ENCODE data around the gene PDPN.
"Not testable (repeated sequence)": the region's sequence is repeated elsewhere in the genome, so short reads cannot be mapped to it uniquely, and the experiment has no call there.

The PDPN gene

GRCh38 chr1:13549021-13549420 is 34.6 kb upstream of the PDPN start:
- TF ChIP-seq, protein P1, sequence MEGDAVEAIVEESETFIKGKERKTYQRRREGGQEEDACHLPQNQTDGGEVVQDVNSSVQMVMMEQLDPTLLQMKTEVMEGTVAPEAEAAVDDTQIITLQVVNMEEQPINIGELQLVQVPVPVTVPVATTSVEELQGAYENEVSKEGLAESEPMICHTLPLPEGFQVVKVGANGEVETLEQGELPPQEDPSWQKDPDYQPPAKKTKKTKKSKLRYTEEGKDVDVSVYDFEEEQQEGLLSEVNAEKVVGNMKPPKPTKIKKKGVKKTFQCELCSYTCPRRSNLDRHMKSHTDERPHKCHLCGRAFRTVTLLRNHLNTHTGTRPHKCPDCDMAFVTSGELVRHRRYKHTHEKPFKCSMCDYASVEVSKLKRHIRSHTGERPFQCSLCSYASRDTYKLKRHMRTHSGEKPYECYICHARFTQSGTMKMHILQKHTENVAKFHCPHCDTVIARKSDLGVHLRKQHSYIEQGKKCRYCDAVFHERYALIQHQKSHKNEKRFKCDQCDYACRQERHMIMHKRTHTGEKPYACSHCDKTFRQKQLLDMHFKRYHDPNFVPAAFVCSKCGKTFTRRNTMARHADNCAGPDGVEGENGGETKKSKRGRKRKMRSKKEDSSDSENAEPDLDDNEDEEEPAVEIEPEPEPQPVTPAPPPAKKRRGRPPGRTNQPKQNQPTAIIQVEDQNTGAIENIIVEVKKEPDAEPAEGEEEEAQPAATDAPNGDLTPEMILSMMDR (IDR thresholded peaks at IDR 0.05; ENCODE audit: insufficient read depth, low read length, poor library complexity, severe bottlenecking) = no peak
- Histone ChIP-seq H3K27me3 (replicated peaks; ENCODE audit: control insufficient read depth, insufficient read depth, low read length) (no peaks in the 10 kb centered on the region; the same call in 1 of the 2 replicates), H3K4me3 (replicated peaks; ENCODE audit: low read depth, low read length) (no peak overlapping the region), H3K36me3 (ENCODE audit: control insufficient read depth, insufficient read depth, low read length) (no peaks in the 10 kb centered on the region)
- no peak for DNase-seq (ENCODE audit: extremely low read depth, insufficient read length)

DNA sequence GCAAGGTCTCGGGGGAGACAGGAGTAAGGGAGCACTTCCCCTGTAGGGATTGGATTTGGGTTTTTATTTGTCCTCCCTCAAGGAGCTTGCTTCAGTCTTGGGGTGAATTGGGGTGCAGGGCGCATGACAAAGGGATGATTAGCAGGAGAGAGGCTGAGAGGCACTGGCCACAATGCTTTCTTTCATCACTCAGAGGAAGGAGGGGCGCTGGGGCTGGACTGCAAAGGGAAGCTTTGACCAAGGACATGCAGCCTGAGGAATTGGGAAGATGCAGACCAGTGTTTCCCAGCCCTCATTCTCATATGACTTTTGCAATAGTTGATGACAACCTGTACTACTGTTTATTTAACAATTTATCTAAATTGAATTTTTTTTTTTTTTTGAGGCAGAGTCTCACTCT is 34.1 kb upstream of the PDPN start:
- TF ChIP-seq, protein P1 (IDR thresholded peaks at IDR 0.05; ENCODE audit: insufficient read depth, low read length, poor library complexity, severe bottlenecking) = no peak
- H3K27me3 ChIP-seq (replicated peaks; ENCODE audit: control insufficient read depth, insufficient read depth, low read length) = no peaks in the 10 kb centered on the region; the same call in 1 of the 2 replicates
- H3K4me3 ChIP-seq (replicated peaks; ENCODE audit: low read depth, low read length) = no peak overlapping the region
- no peaks in the 10 kb centered on the region for H3K36me3 ChIP-seq (ENCODE audit: control insufficient read depth, insufficient read depth, low read length)
- DNase-seq (ENCODE audit: extremely low read depth, insufficient read length) = no peak

DNA sequence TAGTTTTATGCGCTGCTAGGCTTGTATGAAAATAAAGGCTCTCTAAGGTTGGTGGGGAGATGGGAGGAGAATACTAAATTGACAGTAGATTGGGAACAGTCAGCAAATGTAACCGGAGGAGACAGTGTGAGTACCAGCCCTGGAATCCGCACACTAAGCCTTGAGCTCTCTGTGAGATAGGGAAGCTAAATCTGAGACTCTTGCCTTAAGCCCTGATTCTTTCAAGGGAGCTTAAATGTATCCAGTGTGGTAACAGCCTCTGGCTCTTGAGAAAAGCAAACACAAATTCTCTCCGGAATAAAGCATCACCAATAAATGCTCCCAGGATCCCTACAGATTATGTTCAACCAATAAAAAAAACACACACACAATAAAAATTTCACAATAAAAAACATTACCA is 33.0 kb upstream of the PDPN start:
- no peaks in the 10 kb centered on the region for H3K36me3 ChIP-seq (ENCODE audit: control insufficient read depth, insufficient read depth, low read length)

GRCh38 chr1:13554798-13555197 is 28.8 kb upstream of the PDPN start:
- no peak overlapping the region for H3K4me3 ChIP-seq (replicated peaks; ENCODE audit: low read depth, low read length)
- DNase-seq (ENCODE audit: extremely low read depth, insufficient read length) = no peak

More for the DNA sequence above, 33.0 kb upstream of the PDPN start:
- DNase-seq (ENCODE audit: extremely low read depth, insufficient read length) = no peak
- Histone ChIP-seq H3K27me3 (replicated peaks; ENCODE audit: control insufficient read depth, insufficient read depth, low read length) (no peaks in the 10 kb centered on the region; the same call in 1 of the 2 replicates), H3K4me3 (replicated peaks; ENCODE audit: low read depth, low read length) (no peak overlapping the region)
- TF ChIP-seq, protein P1 (IDR thresholded peaks at IDR 0.05; ENCODE audit: insufficient read depth, low read length, poor library complexity, severe bottlenecking) = no peak

DNA sequence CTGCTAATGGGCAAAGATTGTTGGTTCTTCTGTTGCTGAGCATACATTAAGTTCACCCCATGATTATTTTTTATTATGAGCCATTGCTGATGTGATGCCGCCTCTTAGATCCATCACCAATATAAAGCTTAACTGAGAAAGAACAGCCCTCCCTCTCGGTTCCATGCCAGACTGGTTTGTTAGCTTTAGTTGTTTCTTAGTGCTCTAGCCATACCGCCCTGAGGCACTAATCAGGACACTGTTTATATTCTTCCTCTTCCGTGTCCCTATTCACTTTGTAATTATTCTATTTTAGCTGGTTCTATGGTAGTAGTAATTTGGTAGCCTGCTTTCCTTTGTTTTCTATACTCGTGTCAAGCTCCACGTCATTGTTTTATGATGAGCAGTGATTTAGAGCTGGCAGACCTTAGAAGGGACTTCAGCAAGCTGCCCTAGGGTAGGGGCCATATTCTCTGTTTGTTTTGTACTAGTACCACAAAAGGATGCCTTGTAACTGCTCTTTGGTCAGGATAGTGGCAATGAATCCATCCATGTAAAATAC is 27.3 kb upstream of the PDPN start:
- Histone ChIP-seq H3K36me3 (ENCODE audit: control insufficient read depth, insufficient read depth, low read length) (no peaks in the 10 kb centered on the region), H3K27me3 (replicated peaks; ENCODE audit: control insufficient read depth, insufficient read depth, low read length) (no peaks in the 10 kb centered on the region), H3K4me3 (replicated peaks; ENCODE audit: low read depth, low read length) (no peak overlapping the region)
- no peak for DNase-seq (ENCODE audit: extremely low read depth, insufficient read length)
- TF ChIP-seq, protein P1 (IDR thresholded peaks at IDR 0.05; ENCODE audit: insufficient read depth, low read length, poor library complexity, severe bottlenecking) = no peak

More at GRCh38 chr1:13554798-13555197, 28.8 kb upstream of the PDPN start:
- TF ChIP-seq, protein P1 (IDR thresholded peaks at IDR 0.05; ENCODE audit: insufficient read depth, low read length, poor library complexity, severe bottlenecking) = no peak
- Histone ChIP-seq H3K36me3 (ENCODE audit: control insufficient read depth, insufficient read depth, low read length) (no peaks in the 10 kb centered on the region), H3K27me3 (replicated peaks; ENCODE audit: control insufficient read depth, insufficient read depth, low read length) (no peaks in the 10 kb centered on the region)

DNA sequence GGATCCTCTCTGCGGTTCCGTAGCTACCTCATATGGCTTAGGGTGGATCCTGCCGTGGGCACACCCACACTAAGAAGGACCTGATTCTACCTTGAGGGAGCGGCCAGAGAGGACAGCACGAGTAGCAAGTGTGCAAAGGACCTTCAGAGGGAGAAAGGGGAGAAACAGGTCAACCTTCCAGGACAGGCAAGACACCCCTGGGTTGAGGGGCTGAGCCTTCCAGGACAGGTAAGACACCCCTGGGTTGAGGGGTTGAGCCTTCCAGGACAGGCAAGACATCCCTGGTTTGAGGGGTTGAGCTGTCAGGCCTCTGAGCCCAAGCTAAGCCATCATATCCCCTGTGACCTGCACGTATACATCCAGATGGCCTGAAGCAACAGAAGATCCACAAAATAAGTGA is 23.1 kb upstream of the PDPN start:
- Histone ChIP-seq H3K27me3 (replicated peaks; ENCODE audit: control insufficient read depth, insufficient read depth, low read length) (no peaks in the 10 kb centered on the region), H3K36me3 (ENCODE audit: control insufficient read depth, insufficient read depth, low read length) (no peaks in the 10 kb centered on the region), H3K4me3 (replicated peaks; ENCODE audit: low read depth, low read length) (no peak overlapping the region)
- TF ChIP-seq, protein P1 (IDR thresholded peaks at IDR 0.05; ENCODE audit: insufficient read depth, low read length, poor library complexity, severe bottlenecking) = no peak
- DNase-seq (ENCODE audit: extremely low read depth, insufficient read length) = no peak

- not testable (repeated sequence) for H3K36me3 ChIP-seq (ENCODE audit: control insufficient read depth, insufficient read depth, low read length); H3K4me3 ChIP-seq (replicated peaks; ENCODE audit: low read depth, low read length); DNase-seq (ENCODE audit: extremely low read depth, insufficient read length); H3K27me3 ChIP-seq (replicated peaks; ENCODE audit: control insufficient read depth, insufficient read depth, low read length)
Observed at GRCh38 chr1:13562981-13563380, 20.7 kb upstream of the PDPN start.

Data from GM06990 (cell line).